GM12878 (cell line): ENCODE data around the gene NDUFS4.

Experiments used
- CHD2 ChIP-seq: IDR thresholded peaks from 2 replicates; pipeline ENCODE4 v1.6.1; 2011; ENCODE audit warnings: low read depth, low read length, improper control_type of control experiment, borderline replicate concordance
- CREB1 ChIP-seq: IDR thresholded peaks from 2 replicates; pipeline ENCODE4 v1.6.1; 2012; ENCODE audit warnings: low read depth, mild to moderate bottlenecking, inconsistent platforms
- CTCF ChIP-seq, 3 experiments: IDR thresholded peaks in 2 of 3; conservative IDR thresholded peaks in 1 of 3; 2 replicates each; pipeline ENCODE4 v1.5.1; 2011; ENCODE audit warnings: low read depth in 3 of 3, low read length in 3 of 3, mild to moderate bottlenecking in 3 of 3, control low read depth in 2 of 3, moderate library complexity in 2 of 3, inconsistent platforms in 1 of 3, mixed read lengths in 1 of 3; ENCODE audit not compliant: control insufficient read depth in 2 of 3, insufficient read depth in 1 of 3; ENCODE audit errors: extremely low read depth in 1 of 3
- ETV6 ChIP-seq, 2 experiments: fragments of 450-650 bp in 1 of 2; IDR thresholded peaks in 1 of 2; conservative IDR thresholded peaks in 1 of 2; 2 replicates each; pipeline ENCODE4 v1.6.1; 2014; ENCODE audit warnings: antibody characterized with exemption in 1 of 2, borderline replicate concordance in 1 of 2, low read depth in 1 of 2, mild to moderate bottlenecking in 1 of 2, moderate library complexity in 1 of 2
- FOS ChIP-seq: IDR thresholded peaks from 3 replicates; pipeline ENCODE4 v1.6.1; 2011; ENCODE audit warnings: borderline replicate concordance; ENCODE audit not compliant: insufficient read length; ENCODE audit errors: extremely low read depth
- NFYA ChIP-seq: IDR thresholded peaks from 2 replicates; pipeline ENCODE4 v1.6.1; 2011; ENCODE audit warnings: low read depth, mild to moderate bottlenecking, low read length, improper control_type of control experiment, borderline replicate concordance
- POLR2A ChIP-seq: IDR thresholded peaks from 2 replicates; pipeline ENCODE4 v1.6.1; 2011; ENCODE audit warnings: low read depth, mild to moderate bottlenecking, low read length
- RFX5 ChIP-seq: IDR thresholded peaks from 2 replicates; pipeline ENCODE4 v1.6.1; 2011; ENCODE audit warnings: low read depth, low read length, improper control_type of control experiment
- SIN3A ChIP-seq: IDR thresholded peaks from 2 replicates; pipeline ENCODE4 v1.6.1; 2012; ENCODE audit warnings: low read depth, low read length, improper control_type of control experiment
- SREBF2 ChIP-seq: IDR thresholded peaks from 2 replicates; pipeline ENCODE4 v1.6.1; 2012; ENCODE audit warnings: mild to moderate bottlenecking, low read length
- TF ChIP-seq, protein P1 (sequence below): IDR thresholded peaks from 2 replicates; pipeline ENCODE4 v1.6.1; 2012; ENCODE audit warnings: mild to moderate bottlenecking, low read depth, low read length
- TF ChIP-seq, protein P2 (sequence below): fragments of 450-650 bp; formaldehyde crosslinking; IDR thresholded peaks from 2 replicates; pipeline ENCODE4 v1.4.0; 2022; ENCODE audit warnings: mild to moderate bottlenecking, moderate library complexity

DNA sequence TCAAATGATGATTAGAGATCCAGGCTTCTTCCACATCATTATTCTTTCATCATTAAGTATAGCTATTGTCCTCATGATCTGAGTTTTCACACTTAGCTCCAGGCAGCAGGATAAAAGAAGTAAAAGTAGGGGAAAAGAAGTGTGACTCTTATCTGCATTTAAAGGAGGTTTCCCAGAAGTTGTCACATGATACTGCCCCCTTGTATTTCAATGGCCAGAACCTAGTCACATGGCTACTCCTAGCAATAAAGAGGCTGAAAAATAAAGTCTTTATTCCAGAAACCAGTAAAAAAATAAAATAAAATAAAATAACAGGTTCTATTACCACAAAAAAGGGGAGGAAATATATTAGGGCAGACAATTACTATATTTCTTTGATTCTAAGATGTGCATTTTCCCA, 5.3 kb upstream of the NDUFS4 start:
- TF ChIP-seq SREBF2 (no peak), SIN3A (no peak), FOS (no peak), POLR2A (no peak), CTCF (IDR thresholded peaks at IDR 0.05 in 2 of 3, conservative IDR thresholded peaks at IDR 0.05 in 1 of 3; ENCODE audit: control insufficient read depth in 2 of 3, extremely low read depth in 1 of 3, insufficient read depth in 1 of 3, low read depth in 3 of 3, low read length in 3 of 3) (no peak), ETV6 (conservative IDR thresholded peaks at IDR 0.05 in 1 of 2, IDR thresholded peaks at IDR 0.05 in 1 of 2; ENCODE audit: borderline replicate concordance in 1 of 2, low read depth in 1 of 2) (no peak), NFYA (no peak), RFX5 (no peak), CHD2 (no peak), CREB1 (no peak)
- TF ChIP-seq, protein P1, sequence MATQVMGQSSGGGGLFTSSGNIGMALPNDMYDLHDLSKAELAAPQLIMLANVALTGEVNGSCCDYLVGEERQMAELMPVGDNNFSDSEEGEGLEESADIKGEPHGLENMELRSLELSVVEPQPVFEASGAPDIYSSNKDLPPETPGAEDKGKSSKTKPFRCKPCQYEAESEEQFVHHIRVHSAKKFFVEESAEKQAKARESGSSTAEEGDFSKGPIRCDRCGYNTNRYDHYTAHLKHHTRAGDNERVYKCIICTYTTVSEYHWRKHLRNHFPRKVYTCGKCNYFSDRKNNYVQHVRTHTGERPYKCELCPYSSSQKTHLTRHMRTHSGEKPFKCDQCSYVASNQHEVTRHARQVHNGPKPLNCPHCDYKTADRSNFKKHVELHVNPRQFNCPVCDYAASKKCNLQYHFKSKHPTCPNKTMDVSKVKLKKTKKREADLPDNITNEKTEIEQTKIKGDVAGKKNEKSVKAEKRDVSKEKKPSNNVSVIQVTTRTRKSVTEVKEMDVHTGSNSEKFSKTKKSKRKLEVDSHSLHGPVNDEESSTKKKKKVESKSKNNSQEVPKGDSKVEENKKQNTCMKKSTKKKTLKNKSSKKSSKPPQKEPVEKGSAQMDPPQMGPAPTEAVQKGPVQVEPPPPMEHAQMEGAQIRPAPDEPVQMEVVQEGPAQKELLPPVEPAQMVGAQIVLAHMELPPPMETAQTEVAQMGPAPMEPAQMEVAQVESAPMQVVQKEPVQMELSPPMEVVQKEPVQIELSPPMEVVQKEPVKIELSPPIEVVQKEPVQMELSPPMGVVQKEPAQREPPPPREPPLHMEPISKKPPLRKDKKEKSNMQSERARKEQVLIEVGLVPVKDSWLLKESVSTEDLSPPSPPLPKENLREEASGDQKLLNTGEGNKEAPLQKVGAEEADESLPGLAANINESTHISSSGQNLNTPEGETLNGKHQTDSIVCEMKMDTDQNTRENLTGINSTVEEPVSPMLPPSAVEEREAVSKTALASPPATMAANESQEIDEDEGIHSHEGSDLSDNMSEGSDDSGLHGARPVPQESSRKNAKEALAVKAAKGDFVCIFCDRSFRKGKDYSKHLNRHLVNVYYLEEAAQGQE: no peak
- TF ChIP-seq, protein P2, sequence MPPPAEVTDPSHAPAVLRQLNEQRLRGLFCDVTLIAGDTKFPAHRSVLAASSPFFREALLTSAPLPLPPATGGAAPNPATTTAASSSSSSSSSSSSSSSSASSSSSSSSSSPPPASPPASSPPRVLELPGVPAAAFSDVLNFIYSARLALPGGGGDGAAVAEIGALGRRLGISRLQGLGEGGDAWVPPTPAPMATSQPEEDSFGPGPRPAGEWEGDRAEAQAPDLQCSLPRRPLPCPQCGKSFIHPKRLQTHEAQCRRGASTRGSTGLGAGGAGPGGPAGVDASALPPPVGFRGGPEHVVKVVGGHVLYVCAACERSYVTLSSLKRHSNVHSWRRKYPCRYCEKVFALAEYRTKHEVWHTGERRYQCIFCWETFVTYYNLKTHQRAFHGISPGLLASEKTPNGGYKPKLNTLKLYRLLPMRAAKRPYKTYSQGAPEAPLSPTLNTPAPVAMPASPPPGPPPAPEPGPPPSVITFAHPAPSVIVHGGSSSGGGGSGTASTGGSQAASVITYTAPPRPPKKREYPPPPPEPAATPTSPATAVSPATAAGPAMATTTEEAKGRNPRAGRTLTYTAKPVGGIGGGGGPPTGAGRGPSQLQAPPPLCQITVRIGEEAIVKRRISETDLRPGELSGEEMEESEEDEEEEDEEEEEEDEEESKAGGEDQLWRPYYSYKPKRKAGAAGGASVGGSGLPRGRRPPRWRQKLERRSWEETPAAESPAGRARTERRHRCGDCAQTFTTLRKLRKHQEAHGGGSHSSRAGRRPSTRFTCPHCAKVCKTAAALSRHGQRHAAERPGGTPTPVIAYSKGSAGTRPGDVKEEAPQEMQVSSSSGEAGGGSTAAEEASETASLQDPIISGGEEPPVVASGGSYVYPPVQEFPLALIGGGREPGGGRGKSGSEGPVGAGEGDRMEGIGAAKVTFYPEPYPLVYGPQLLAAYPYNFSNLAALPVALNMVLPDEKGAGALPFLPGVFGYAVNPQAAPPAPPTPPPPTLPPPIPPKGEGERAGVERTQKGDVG (CRISPR knock-in tag): no peak
